HG02981 (cell line): ENCODE measurements around the gene TRAF5.
"Not testable (repeated sequence)": the region's sequence is repeated elsewhere in the genome, so short reads cannot be mapped to it uniquely, and the experiment has no call there.

Experiments used
- ATAC-seq: cut with Tn5 transposase; IDR thresholded peaks from one replicate; pipeline ENCODE4 v1.9.1; 2021; ENCODE audit warnings: mild to moderate bottlenecking, moderate library complexity; ENCODE audit not compliant: unreplicated experiment

Gene TRAF5

GRCh38 chr1:211345719-211346118, 19.1 kb downstream of the TRAF5 start:
- ATAC-seq, result no peak

GRCh38 chr1:211347077-211347844, 20.6 kb downstream of the TRAF5 start:
- ATAC-seq, result no peak

DNA sequence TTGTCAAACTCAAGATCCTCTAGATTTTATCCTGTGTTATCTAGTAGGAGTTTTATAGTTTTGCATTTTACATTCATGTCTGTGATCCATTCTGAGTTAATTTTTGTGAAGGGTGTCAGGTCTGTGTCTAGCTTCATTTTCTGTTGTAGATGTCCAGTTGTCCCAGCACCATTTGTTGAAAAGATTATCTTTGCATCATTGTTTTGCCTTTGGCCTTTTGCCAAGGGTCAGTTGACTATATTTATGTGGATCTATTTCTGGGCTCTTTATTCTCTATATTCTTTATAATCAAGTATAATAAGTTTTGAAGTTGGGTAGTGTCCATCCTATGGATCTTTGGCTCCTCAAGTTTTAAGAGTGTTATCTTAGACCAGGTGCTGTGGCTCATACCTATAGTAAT, 21.9 kb downstream of the TRAF5 start:
- no peak for ATAC-seq

GRCh38 chr1:211349741-211350140, 23.1 kb downstream of the TRAF5 start:
- ATAC-seq, result no peak

GRCh38 chr1:211352055-211352454, 25.4 kb downstream of the TRAF5 start:
- ATAC-seq, result not testable (repeated sequence)

- no peak for ATAC-seq
Observed at GRCh38 chr1:211352465-211352864, 25.8 kb downstream of the TRAF5 start.

DNA sequence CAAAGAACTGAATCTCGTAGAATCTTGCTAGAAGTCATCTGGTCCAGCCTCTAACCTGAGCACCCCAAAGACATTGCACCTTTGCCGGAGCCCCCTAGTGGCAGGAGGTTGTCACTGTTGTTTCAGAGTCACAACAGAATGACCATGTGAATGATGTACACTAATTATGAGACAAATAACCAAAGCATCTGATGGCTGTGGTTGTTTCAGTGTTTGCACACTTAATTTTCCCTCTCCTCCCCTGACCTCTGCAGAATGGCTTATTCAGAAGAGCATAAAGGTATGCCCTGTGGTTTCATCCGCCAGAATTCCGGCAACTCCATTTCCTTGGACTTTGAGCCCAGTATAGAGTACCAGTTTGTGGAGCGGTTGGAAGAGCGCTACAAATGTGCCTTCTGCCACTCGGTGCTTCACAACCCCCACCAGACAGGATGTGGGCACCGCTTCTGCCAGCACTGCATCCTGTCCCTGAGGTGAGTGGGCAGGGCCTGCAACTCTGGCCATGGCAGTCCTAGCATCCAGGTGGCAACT, 26.4 kb downstream of the TRAF5 start:
- ATAC-seq, result peak; percentile 87

DNA sequence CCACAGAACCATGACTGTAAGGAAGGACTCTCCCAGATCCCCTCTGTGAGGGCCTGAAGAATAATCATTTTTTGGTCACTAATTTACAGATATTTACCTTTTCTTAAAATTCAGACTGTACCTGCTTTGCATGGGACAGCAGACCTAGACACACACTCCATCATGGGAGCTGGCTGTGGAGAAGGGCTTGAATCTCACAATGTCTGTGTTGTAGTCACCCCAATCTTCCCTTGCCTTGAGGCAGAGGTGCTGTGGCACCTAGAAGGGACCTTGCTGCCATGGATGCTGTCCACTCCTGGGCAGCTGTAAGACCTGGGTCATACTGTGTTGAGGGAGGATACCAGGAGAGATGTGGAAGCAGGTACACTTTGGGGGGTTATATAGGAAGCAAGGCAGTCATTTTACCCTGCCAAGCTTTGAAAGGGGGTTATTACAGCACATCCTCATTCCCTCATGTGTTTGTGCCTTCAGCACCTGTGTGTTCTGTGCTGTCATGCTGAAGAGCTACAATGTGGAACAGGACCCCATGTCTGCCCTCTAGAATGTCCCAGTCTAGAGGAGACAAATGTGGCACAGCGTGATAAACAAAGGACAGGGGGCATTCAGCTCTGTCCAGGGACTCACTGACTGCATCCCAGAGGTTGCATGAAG, 27.1 kb downstream of the TRAF5 start:
- ATAC-seq, result no peak

GRCh38 chr1:211355873-211356272, 29.2 kb downstream of the TRAF5 start:
- no peak for ATAC-seq

GRCh38 chr1:211356723-211357407, 30.2 kb downstream of the TRAF5 start:
- no peak for ATAC-seq

DNA sequence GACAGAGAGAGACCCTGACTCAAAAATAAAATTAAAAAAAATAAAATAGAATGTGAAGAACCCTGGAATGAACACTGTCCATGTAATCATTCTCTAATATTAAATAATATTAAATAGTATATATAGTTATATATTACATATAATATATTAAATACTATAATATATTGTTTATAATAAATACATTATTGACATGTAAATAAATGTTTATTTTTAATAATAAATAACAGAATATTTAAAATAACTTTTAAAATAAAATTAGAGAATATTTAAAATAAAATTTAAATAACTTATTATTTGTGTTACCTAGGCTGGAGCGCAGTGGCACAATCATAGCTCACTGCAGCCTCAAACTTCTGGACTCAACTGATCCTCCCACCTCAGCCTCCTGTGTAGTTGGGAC, 32.1 kb downstream of the TRAF5 start:
- ATAC-seq, result no peak

DNA sequence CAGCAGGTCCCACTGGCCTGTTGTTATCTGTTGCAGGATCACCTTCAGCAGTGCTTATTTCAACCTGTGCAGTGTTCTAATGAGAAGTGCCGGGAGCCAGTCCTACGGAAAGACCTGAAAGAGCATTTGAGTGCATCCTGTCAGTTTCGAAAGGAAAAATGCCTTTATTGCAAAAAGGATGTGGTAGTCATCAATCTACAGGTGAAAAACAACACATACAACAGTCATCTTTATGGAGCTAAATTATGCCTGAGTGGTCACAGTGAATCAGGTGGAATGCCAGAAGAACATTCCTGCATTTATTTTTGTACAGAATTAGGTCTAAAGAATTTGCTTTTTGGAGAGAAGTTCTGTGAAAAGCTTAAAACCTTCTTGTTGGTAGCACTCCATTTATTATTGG, 33.2 kb downstream of the TRAF5 start:
- no peak for ATAC-seq

- ATAC-seq, result no peak
Observed at GRCh38 chr1:211361202-211361601, 34.6 kb downstream of the TRAF5 start.

- no peak for ATAC-seq
Observed at GRCh38 chr1:211369640-211370039, 43.0 kb downstream of the TRAF5 start.

- no peak for ATAC-seq
Observed at GRCh38 chr1:211370669-211371068, 44.0 kb downstream of the TRAF5 start.

DNA sequence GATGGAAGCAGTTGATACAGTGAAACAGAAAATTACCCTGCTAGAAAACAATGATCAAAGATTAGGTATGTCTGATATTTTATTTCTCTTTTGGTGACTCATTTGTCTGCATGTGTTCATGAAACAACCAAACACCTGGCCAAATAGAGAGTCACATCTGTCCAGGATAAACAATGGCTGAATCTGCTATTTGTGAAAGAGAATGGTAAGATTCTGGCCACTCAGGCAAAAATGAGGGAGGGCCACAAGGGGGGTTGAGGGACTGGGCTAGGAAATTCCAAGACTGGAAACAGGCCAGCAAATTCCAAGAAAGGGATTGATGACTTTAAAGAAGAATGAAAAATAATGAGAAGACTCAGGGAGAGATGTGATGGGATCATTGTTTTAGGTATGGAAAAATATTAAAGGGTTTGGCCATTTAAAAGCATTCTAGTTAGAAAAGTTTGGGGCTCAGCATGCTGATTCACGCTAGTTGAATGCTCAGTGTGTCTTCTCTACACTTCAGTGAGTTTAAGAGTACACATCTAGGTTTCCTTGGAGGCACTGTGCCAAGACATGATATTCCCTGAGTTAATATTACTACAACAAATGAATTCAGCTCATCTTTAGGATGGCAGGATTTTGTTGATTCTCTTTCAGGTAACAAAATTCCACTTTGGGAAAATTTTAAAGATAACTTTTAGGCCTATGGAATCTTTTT, 44.9 kb downstream of the TRAF5 start:
- no peak for ATAC-seq

DNA sequence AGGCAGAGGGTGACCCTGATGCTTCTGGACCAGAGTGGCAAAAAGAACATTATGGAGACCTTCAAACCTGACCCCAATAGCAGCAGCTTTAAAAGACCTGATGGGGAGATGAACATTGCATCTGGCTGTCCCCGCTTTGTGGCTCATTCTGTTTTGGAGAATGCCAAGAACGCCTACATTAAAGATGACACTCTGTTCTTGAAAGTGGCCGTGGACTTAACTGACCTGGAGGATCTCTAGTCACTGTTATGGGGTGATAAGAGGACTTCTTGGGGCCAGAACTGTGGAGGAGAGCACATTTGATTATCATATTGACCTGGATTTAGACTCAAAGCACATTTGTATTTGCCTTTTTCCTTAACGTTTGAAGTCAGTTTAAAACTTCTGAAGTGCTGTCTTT, 45.8 kb downstream of the TRAF5 start:
- no peak for ATAC-seq

GRCh38 chr1:211375146-211375818, 48.6 kb downstream of the TRAF5 start:
- no peak for ATAC-seq

- ATAC-seq, result no peak
Observed at GRCh38 chr1:211375949-211376348, 49.3 kb downstream of the TRAF5 start.

GRCh38 chr1:211376807-211377470, 50.3 kb downstream of the TRAF5 start:
- no peak for ATAC-seq
